Liver (tissue), 9 donors: ENCODE data around the gene DBP. TPM values are rescaled to one million over a fixed set of nuclear protein-coding genes. Genes with fewer than 3 reads are reported as not detected.

Experiments used
- DNase-seq: peaks from one replicate; pipeline ENCODE4 v3.0.0-alpha.2; 2017; ENCODE audit warnings: low spot score
- H3K27ac ChIP-seq, 2 donors: one replicate each; pipeline ENCODE4 v1.7.0; 2013; ENCODE audit warnings: inconsistent platforms in 2 of 2, low read length in 2 of 2, control low read depth in 1 of 2, low read depth in 1 of 2, mild to moderate bottlenecking in 1 of 2
- H3K27me3 ChIP-seq, 4 donors: one replicate each; pipeline versions ENCODE4 v1.6.1 to v1.7.0; 2013; ENCODE audit warnings: low read length in 3 of 4, inconsistent platforms in 1 of 4, mild to moderate bottlenecking in 1 of 4, moderate library complexity in 1 of 4; ENCODE audit not compliant: control insufficient read depth in 4 of 4, insufficient read depth in 4 of 4
- H3K36me3 ChIP-seq, 4 donors: one replicate each; pipeline versions ENCODE4 v1.6.1 to v1.7.0; 2013; ENCODE audit warnings: low read length in 3 of 4, mild to moderate bottlenecking in 3 of 4, low read depth in 1 of 4, moderate library complexity in 1 of 4; ENCODE audit not compliant: control insufficient read depth in 4 of 4, insufficient read depth in 3 of 4
- H3K4me1 ChIP-seq, 4 donors: one replicate each; pipeline versions ENCODE4 v1.6.1 to v1.7.0; 2013; ENCODE audit warnings: low read length in 3 of 4, mild to moderate bottlenecking in 3 of 4, moderate library complexity in 1 of 4; ENCODE audit not compliant: control insufficient read depth in 4 of 4, insufficient read depth in 4 of 4
- H3K4me3 ChIP-seq, 3 donors: one replicate each; pipeline versions ENCODE4 v1.6.1 to v1.7.0; 2013; ENCODE audit warnings: low read length in 3 of 3, control low read depth in 1 of 3, low read depth in 1 of 3, mild to moderate bottlenecking in 1 of 3
- H3K9ac ChIP-seq, 2 donors: one replicate each; pipeline ENCODE4 v1.7.0; 2013; ENCODE audit warnings: low read length in 2 of 2, mild to moderate bottlenecking in 2 of 2, moderate library complexity in 2 of 2, control low read depth in 1 of 2, low read depth in 1 of 2
- H3K9me3 ChIP-seq, 4 donors: one replicate each; pipeline versions ENCODE4 v1.6.1 to v1.7.0; 2013; ENCODE audit warnings: low read length in 3 of 4; ENCODE audit not compliant: control insufficient read depth in 4 of 4
- FOXA1 ChIP-seq: IDR thresholded peaks from 2 replicates; pipeline ENCODE4 v1.6.1; 2016; ENCODE audit warnings: antibody characterized with exemption
- GABPA ChIP-seq, 2 donors: IDR thresholded peaks in 1 of 2; conservative IDR thresholded peaks in 1 of 2; 2 replicates each; pipeline ENCODE4 v1.6.1; 2016; ENCODE audit warnings: antibody characterized with exemption in 2 of 2, mild to moderate bottlenecking in 1 of 2, moderate library complexity in 1 of 2
- JUND ChIP-seq, 2 donors: IDR thresholded peaks; 2 replicates each; pipeline ENCODE4 v1.6.1; 2016; ENCODE audit warnings: antibody characterized with exemption in 2 of 2
- NR2F2 ChIP-seq: IDR thresholded peaks from 2 replicates; pipeline ENCODE4 v1.6.1; 2016; ENCODE audit warnings: antibody characterized with exemption
- RAD21 ChIP-seq, 2 donors: IDR thresholded peaks; 2 replicates each; pipeline ENCODE4 v1.6.1; 2016; ENCODE audit warnings: antibody characterized with exemption in 2 of 2, mild to moderate bottlenecking in 2 of 2
- RXRA ChIP-seq, 2 donors: IDR thresholded peaks; 2 replicates each; pipeline ENCODE4 v1.6.1; 2017 to 2018; ENCODE audit warnings: antibody characterized with exemption in 2 of 2, mild to moderate bottlenecking in 1 of 2
- TAF1 ChIP-seq: conservative IDR thresholded peaks from 2 replicates; pipeline ENCODE4 v1.6.1; 2016; ENCODE audit warnings: antibody characterized with exemption, mild to moderate bottlenecking
- YY1 ChIP-seq: IDR thresholded peaks from 2 replicates; pipeline ENCODE4 v1.6.1; 2016; ENCODE audit warnings: antibody characterized with exemption, mild to moderate bottlenecking
- WGBS: extraction: QIAGEN DNeasy Blood & Tissue Kit; methylation state at CpG from one replicate; pipeline ENCODE4 v1.1.7; 2013; 5-methylcytosine and 5-hydroxymethylcytosine counted together
- polyA plus RNA-seq, 2 donors: library from polyadenylated mRNA; stranded (reverse) in 1 of 2; unstranded in 1 of 2; fragments of 200-250 nt in 1 of 2; fragments of >200 nt in 1 of 2; fragmentation: Nextera tagmentation in 1 of 2; extraction: Ambion mirVana in 1 of 2; gene quantifications; one replicate each; pipeline versions ENCODE4 v1.2.1 to v1.2.3, GENCODE V29; 2013 to 2015
- total RNA-seq, 2 donors: library from RNA; depleted of rRNA; stranded (reverse); fragments of >200 nt; gene quantifications; one replicate each; pipeline ENCODE4 v1.2.3, GENCODE V29; 2014
- TF ChIP-seq, protein P1 (sequence below): IDR thresholded peaks from 2 replicates; pipeline ENCODE4 v1.6.1; 2016; ENCODE audit warnings: antibody characterized with exemption
- TF ChIP-seq, protein P2 (sequence below): IDR thresholded peaks from 2 replicates; pipeline ENCODE4 v1.6.1; 2016; ENCODE audit warnings: antibody characterized with exemption
- TF ChIP-seq, protein P3 (sequence below): fragments of 150-350 bp; IDR thresholded peaks from 2 replicates; pipeline ENCODE4 v1.5.1; 2017; ENCODE audit warnings: improper control_type of control experiment, low read depth, low read length; ENCODE audit not compliant: missing input control
- TF ChIP-seq, protein P4 (sequence below): IDR thresholded peaks from 2 replicates; pipeline ENCODE4 v1.6.1; 2016; ENCODE audit warnings: antibody characterized with exemption, mild to moderate bottlenecking
- donor health status: healthy.
- donor health status: healthy.
- donor health status: healthy.
- donor health status: healthy.
- donor health status: healthy.

The DBP gene
- total and polyA plus RNA-seq, 4 donors, result 1.2 to 4.5 (median 1.8) TPM

DNA sequence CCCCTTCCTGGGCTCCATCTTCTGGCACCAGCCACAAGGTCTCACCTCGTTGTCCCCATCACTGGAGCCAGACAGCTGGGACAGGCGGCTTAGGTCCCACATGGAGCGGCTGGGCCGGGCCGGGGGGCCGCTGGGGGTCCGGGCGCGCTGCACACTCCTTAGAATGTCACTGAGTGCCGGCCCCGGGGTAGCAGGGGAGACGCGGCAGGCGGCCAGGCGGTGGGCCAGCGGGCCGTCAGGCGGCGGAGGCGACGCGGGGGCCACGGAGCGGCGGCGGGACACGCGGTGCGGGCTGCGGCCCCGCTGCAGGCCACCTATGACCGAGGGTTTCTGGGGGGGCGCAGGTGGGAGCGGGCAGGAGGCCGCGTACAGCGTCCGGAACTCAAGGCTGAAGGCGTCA, 33.7 kb downstream of the DBP start (continued):
- TF ChIP-seq JUND (IDR thresholded peaks at IDR 0.05), result no peak
- TF ChIP-seq FOXA1, result no peak
- TF ChIP-seq, protein P1, sequence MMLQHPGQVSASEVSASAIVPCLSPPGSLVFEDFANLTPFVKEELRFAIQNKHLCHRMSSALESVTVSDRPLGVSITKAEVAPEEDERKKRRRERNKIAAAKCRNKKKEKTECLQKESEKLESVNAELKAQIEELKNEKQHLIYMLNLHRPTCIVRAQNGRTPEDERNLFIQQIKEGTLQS, result no peak
- no peak for TF ChIP-seq GABPA (IDR thresholded peaks at IDR 0.05 in 1 of 2, conservative IDR thresholded peaks at IDR 0.05 in 1 of 2)
- TF ChIP-seq RAD21 (IDR thresholded peaks at IDR 0.05), result no peak
- TF ChIP-seq NR2F2, result no peak

DNA sequence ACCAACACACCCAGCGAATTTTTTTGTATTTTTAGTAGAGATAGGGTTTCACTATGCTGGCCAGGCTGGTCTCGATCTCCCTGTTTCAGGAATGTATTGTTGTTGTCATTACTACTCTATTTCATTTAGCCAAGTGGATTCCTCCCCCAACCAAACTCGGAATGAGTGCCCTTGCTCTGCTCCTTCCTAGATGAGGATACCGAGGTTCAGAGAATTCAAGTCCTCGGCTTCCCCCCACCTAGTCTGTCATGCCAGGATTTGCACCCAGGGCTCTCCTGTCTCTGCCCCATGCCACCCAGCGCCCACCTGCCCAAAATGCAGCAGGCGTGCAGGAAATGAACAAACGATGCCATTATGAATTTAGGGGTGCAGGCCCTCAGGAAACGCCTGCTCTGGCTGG, 34.2 kb downstream of the DBP start:
- WGBS, result 84% methylated on average over 9 of the region's 9 CpGs
- Histone ChIP-seq H3K36me3 (no peaks in the 10 kb centered on the region), H3K4me1 (no peaks in the 10 kb centered on the region), H3K9ac (no peak overlapping the region), H3K4me3 (no peak overlapping the region), H3K27ac (no peak overlapping the region), H3K27me3 (no peaks in the 10 kb centered on the region), H3K9me3 (no peaks in the 10 kb centered on the region)
- DNase-seq, result no peak
- TF ChIP-seq TAF1, result no peak
- TF ChIP-seq FOXA1, result no peak
- no peak for TF ChIP-seq NR2F2
- no peak for TF ChIP-seq YY1
- TF ChIP-seq RAD21 (IDR thresholded peaks at IDR 0.05), result no peak
- TF ChIP-seq JUND (IDR thresholded peaks at IDR 0.05), result no peak
- TF ChIP-seq, protein P2, sequence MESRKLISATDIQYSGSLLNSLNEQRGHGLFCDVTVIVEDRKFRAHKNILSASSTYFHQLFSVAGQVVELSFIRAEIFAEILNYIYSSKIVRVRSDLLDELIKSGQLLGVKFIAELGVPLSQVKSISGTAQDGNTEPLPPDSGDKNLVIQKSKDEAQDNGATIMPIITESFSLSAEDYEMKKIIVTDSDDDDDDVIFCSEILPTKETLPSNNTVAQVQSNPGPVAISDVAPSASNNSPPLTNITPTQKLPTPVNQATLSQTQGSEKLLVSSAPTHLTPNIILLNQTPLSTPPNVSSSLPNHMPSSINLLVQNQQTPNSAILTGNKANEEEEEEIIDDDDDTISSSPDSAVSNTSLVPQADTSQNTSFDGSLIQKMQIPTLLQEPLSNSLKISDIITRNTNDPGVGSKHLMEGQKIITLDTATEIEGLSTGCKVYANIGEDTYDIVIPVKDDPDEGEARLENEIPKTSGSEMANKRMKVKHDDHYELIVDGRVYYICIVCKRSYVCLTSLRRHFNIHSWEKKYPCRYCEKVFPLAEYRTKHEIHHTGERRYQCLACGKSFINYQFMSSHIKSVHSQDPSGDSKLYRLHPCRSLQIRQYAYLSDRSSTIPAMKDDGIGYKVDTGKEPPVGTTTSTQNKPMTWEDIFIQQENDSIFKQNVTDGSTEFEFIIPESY, result no peak
- TF ChIP-seq, protein P3, sequence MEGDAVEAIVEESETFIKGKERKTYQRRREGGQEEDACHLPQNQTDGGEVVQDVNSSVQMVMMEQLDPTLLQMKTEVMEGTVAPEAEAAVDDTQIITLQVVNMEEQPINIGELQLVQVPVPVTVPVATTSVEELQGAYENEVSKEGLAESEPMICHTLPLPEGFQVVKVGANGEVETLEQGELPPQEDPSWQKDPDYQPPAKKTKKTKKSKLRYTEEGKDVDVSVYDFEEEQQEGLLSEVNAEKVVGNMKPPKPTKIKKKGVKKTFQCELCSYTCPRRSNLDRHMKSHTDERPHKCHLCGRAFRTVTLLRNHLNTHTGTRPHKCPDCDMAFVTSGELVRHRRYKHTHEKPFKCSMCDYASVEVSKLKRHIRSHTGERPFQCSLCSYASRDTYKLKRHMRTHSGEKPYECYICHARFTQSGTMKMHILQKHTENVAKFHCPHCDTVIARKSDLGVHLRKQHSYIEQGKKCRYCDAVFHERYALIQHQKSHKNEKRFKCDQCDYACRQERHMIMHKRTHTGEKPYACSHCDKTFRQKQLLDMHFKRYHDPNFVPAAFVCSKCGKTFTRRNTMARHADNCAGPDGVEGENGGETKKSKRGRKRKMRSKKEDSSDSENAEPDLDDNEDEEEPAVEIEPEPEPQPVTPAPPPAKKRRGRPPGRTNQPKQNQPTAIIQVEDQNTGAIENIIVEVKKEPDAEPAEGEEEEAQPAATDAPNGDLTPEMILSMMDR, result no peak
- TF ChIP-seq, protein P1, result no peak
- TF ChIP-seq, protein P4, sequence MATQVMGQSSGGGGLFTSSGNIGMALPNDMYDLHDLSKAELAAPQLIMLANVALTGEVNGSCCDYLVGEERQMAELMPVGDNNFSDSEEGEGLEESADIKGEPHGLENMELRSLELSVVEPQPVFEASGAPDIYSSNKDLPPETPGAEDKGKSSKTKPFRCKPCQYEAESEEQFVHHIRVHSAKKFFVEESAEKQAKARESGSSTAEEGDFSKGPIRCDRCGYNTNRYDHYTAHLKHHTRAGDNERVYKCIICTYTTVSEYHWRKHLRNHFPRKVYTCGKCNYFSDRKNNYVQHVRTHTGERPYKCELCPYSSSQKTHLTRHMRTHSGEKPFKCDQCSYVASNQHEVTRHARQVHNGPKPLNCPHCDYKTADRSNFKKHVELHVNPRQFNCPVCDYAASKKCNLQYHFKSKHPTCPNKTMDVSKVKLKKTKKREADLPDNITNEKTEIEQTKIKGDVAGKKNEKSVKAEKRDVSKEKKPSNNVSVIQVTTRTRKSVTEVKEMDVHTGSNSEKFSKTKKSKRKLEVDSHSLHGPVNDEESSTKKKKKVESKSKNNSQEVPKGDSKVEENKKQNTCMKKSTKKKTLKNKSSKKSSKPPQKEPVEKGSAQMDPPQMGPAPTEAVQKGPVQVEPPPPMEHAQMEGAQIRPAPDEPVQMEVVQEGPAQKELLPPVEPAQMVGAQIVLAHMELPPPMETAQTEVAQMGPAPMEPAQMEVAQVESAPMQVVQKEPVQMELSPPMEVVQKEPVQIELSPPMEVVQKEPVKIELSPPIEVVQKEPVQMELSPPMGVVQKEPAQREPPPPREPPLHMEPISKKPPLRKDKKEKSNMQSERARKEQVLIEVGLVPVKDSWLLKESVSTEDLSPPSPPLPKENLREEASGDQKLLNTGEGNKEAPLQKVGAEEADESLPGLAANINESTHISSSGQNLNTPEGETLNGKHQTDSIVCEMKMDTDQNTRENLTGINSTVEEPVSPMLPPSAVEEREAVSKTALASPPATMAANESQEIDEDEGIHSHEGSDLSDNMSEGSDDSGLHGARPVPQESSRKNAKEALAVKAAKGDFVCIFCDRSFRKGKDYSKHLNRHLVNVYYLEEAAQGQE, result no peak
- no peak for TF ChIP-seq RXRA (IDR thresholded peaks at IDR 0.05)
